ENCODE measurements around the gene CTNND2. TPM values are rescaled to one million over a fixed set of nuclear protein-coding genes. Genes with fewer than 3 reads are reported as not detected.

CTNND2 gene, protein sequence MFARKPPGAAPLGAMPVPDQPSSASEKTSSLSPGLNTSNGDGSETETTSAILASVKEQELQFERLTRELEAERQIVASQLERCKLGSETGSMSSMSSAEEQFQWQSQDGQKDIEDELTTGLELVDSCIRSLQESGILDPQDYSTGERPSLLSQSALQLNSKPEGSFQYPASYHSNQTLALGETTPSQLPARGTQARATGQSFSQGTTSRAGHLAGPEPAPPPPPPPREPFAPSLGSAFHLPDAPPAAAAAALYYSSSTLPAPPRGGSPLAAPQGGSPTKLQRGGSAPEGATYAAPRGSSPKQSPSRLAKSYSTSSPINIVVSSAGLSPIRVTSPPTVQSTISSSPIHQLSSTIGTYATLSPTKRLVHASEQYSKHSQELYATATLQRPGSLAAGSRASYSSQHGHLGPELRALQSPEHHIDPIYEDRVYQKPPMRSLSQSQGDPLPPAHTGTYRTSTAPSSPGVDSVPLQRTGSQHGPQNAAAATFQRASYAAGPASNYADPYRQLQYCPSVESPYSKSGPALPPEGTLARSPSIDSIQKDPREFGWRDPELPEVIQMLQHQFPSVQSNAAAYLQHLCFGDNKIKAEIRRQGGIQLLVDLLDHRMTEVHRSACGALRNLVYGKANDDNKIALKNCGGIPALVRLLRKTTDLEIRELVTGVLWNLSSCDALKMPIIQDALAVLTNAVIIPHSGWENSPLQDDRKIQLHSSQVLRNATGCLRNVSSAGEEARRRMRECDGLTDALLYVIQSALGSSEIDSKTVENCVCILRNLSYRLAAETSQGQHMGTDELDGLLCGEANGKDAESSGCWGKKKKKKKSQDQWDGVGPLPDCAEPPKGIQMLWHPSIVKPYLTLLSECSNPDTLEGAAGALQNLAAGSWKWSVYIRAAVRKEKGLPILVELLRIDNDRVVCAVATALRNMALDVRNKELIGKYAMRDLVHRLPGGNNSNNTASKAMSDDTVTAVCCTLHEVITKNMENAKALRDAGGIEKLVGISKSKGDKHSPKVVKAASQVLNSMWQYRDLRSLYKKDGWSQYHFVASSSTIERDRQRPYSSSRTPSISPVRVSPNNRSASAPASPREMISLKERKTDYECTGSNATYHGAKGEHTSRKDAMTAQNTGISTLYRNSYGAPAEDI (N-terminal part only)
- 10.1 TPM for total RNA-seq

GRCh38 chr5:11904265-11904906, at the start of gene CTNND2:
TSS of gene CTNND2 (minus strand) at chr5:11904446. CDS start at chr5:11903853, 593 bp downstream.
- intact Hi-C loops (cut with DNase I) = no loop called here
- ATAC-seq (peak; percentile 32), DNase-seq (ENCODE audit: low spot score) (no peak)

DNA sequence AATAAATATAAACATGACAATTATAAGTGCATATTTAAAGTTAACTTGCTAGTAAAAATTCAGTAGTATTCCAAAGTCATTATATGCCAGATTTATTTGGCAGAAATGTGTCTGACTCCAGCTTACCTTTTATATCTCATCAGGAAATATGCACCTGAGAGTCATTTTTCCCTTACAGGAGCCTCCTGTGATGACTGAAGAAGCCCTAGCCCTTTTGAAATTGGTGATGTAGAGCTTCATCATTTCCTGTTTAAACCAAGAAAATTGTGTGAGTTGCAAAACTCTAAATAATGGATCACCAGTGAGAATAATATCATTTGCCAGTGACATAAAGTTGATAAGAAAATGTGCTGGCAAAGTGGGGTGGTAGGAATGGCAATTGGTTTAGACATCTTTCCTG, 42.1 kb upstream of the CTNND2 start:
- ATAC-seq (no peak), DNase-seq (ENCODE audit: low spot score) (no peak)
- intact Hi-C loops (cut with DNase I) = no loop called here

DNA sequence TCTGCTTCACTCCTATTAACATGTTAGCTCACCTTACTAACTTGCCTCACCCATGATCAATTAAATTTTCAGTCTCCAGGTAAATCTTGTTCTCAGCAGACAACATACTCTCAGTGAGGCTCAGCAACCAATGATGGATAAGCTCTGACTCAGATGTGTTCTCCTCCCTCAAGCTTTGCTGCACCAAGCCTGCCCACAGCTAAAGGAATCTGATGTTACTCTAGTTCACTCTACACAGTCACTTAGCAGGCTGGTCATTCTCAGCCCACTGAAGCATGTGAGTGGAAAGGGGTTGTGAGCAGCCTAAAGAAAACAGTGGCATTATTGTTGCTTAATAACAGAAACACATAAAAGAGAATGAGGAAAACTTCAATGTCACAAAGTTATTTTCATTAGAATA, 37.3 kb upstream of the CTNND2 start:
- DNase-seq (ENCODE audit: low spot score) (no peak), ATAC-seq (peak; percentile 65)
- intact Hi-C loops (cut with DNase I) = no loop called here

DNA sequence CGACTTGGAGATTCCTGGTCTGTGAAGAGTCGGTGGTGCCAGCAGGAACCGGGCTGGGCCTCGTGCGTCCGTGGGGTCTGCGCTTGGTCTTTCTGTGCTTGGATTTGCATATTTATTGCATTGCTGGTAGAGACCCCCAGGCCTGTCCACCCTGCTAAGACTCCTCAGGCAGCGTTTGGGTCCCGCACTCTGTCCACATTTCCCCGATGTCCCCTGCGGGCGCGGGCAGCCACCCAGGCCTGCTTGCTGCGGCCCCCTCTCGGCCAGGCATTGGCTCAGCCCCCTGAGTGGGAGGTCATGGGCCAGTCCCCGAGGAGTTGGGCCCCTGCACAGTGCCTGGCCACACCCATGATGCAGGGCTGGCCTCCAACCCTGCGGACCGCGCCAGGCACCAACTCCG, 27.4 kb upstream of the CTNND2 start:
- DNase-seq (ENCODE audit: low spot score) (no peak), ATAC-seq (no peak)
- intact Hi-C loops (cut with DNase I) = no loop called here

GRCh38 chr5:11928909-11929308, 24.7 kb upstream of the CTNND2 start:
- ATAC-seq (no peak), DNase-seq (ENCODE audit: low spot score) (no peak)
- intact Hi-C loops (cut with DNase I) = no loop called here

GRCh38 chr5:11925701-11926100, 21.5 kb upstream of the CTNND2 start:
- DNase-seq (ENCODE audit: low spot score) (no peak), ATAC-seq (no peak)
- intact Hi-C loops (cut with DNase I) = no loop called here

DNA sequence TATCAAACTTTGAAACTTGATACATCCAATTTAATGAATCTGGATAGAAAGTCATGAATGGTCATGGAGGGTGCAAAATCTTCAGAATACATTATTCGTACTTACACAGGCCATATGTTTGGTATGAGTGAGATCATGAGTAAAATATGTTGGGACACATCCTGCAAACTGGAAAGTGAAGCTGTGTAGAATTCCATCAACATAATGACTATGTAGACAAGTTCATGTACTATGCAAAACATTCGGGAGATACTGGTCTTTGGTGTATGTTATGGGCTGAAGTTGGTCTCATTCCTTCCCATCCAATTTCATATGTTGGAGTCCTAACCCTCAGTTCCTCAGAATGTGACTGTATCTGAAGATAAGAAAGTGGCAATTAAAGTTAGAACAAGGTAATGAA, 18.1 kb upstream of the CTNND2 start:
- DNase-seq (ENCODE audit: low spot score) = no peak
- intact Hi-C loops (cut with DNase I) = no loop called here
- ATAC-seq = no peak

DNA sequence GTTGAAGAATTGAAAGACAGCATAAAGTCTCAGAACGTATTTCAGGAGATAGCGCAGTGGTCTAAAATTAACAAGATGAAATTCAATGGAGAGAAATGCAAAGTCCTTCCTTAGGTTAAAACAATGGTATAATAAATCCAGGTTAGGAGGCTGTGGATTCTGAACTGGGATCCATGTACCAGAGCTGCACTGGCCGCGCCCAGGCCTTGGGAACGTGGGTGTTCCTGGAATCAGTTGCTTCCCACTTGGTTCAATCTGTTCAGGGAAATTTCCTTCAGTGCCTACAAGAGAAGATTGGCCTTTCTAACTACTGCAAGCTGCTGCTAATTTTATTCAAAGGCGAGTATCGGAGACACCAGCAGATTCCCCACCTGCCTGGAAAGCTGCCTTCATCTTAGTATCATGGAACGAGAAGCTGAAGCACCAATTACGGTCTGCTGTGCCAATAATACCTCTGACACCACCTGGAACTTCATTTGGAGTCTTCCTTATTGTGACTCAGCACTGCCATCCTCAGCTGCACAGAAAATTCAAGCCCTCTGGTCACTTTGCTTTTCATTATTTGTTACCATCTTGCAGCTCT, 14.3 kb upstream of the CTNND2 start:
- intact Hi-C loops (cut with DNase I) = no loop called here
- DNase-seq (ENCODE audit: low spot score) = no peak
- ATAC-seq = no peak

DNA sequence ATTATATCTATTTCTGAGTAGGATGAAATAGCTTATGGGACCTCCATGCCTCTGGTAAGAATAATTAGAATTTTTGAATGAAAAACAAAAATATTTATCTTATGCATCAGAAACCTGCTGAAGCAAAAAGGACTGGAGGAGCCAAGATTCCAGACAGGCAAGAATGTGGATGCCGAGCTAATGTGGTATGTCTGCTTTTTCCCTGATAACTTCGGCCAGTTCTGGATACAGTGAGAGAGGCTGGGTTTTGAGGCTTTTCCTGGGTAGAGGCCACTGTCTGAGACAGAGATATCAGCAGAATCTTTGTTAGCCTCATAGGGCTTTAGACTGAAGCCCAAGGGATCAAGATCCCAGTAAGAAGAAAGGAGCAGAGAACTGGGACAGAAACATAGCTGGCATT, 5.2 kb upstream of the CTNND2 start:
- ATAC-seq (no peak), DNase-seq (ENCODE audit: low spot score) (no peak)
- intact Hi-C loops (cut with DNase I) = no loop called here

DNA sequence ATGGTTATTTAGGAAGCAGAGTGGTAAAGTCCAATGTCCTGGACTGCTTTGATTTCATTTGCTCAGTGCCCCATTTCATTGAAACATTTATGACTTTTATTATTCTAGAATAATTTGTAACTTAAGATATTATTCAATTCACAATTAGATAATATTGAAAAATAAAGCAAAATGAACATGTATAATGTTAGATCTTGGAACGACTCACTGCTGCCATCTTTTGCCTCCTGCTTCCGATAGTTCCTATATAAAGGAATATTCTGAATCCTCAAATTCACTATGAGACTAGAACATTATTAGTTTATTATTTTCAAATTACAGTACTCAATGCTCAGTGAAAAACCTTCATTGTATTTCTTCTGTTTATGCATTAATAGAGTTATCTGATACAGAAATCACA, 2.3 kb upstream of the CTNND2 start:
- intact Hi-C loops (cut with DNase I) = no loop called here
- no peak for ATAC-seq
- no peak for DNase-seq (ENCODE audit: low spot score)

DNA sequence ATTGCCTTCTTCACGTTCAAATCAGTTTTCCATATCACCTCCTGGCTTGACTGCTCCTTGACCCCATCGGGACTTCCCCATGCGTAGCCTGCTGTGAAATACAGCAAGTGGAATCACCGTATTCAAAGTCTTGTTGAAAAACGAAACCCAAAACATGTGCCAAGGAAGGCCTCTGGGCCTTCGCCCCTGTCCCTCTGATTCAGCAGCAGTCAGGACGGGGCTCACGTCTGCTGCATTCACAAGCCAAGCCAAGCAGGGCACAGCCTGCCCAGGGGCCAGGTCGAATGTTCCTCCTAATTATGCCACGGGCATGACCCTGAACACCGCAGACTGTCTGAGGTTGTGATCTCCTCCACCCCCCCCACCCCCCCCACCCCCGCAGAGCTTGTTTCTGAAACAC, 960 bp upstream of the CTNND2 start:
- intact Hi-C loops (cut with DNase I) = no loop called here
- no peak for DNase-seq (ENCODE audit: low spot score)
- no peak for ATAC-seq

DNA sequence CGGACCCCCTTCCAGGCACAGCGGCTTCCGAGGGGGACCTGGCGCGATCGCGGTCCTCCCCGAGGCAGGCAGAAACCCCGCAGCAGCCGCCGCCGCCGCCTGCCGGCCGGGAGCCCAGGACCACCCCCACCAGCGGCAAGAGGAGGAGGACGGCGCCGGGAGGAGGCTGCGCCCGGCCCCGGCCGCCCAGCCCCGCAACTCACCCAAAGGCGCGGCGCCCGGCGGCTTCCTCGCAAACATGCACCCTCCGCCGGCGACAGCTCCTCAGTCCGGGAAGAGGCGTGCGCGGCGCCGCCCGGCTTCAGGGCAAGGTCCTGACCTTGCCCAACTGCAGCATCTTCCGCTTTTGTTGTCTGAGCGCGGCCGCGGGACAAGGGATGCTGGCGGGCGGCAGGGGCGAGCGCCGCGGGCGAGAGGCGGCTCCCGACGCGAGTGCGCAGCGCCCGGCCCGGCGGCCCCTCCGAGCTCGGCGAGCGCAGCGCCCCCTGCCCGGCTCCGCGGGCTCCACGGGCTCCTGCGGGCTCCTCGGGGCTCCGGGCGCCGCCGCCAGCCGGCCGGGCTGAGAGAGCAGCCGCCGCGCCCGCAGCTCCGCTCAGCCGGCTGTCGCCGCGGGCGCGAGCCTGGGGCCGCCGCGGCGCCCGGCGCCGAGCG, 507 bp downstream of the CTNND2 start:
- intact Hi-C loops (cut with DNase I) = no loop called here
- DNase-seq (ENCODE audit: low spot score) (no peak), ATAC-seq (no peak)

GRCh38 chr5:11903121-11903613, 1.1 kb downstream of the CTNND2 start:
- no peak for DNase-seq (ENCODE audit: low spot score)
- no peak for ATAC-seq
- intact Hi-C loops (cut with DNase I) = no loop called here

- intact Hi-C loops (cut with DNase I) = no loop called here
- no peak for ATAC-seq
- DNase-seq (ENCODE audit: low spot score) = no peak
These were observed 2.0 kb downstream of the CTNND2 start for GRCh38 chr5:11902201-11902619.

- intact Hi-C loops (cut with DNase I) = no loop called here
- ATAC-seq = no peak
- no peak for DNase-seq (ENCODE audit: low spot score)
These were observed 5.5 kb downstream of the CTNND2 start for GRCh38 chr5:11898787-11899186.

- DNase-seq (ENCODE audit: low spot score) (no peak), ATAC-seq (no peak)
- intact Hi-C loops (cut with DNase I) = no loop called here
These were observed 6.5 kb downstream of the CTNND2 start for GRCh38 chr5:11897781-11898180.

DNA sequence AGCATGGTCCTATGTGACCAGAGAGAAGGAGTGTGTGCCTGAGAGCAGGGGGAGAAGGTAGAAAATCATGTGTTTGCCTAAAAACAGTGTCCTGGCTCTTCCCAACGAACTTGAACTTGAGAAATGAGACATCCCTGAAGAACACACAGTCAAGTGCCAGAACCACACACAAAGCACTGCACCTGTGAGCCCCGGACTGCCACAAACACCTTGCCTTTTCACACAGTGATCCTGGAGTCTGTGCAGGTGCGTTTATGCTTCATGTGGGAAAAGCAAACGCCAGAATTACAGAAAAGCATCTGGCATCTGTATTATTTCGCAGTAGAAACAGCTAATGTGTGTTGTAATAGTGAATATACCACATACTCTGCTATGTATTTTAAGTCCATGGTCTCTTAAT, 9.3 kb downstream of the CTNND2 start:
- intact Hi-C loops (cut with DNase I) = no loop called here
- DNase-seq (ENCODE audit: low spot score) (no peak), ATAC-seq (no peak)

GRCh38 chr5:11892832-11893231, 11.4 kb downstream of the CTNND2 start:
- intact Hi-C loops (cut with DNase I) = no loop called here
- ATAC-seq = no peak

More at GRCh38 chr5:11892832-11893231, 11.4 kb downstream of the CTNND2 start:
- no peak for DNase-seq (ENCODE audit: low spot score)
